MV-4-11 (cell line): ENCODE results near the gene FZD4.
A peak's percentile ranks its signal among the peaks of the same experiment; 100 is the strongest.
"Not testable (repeated sequence)": the region's sequence is repeated elsewhere in the genome, so short reads cannot be mapped to it uniquely, and the experiment has no call there.

Experiments
- DNase-seq: peaks from one replicate; lab custom pipeline; 2025; lab: John Stamatoyannopoulos, UW

The FZD4 gene

GRCh38 chr11:86938203-86938899, 16.8 kb downstream of the FZD4 start:
- no peak for DNase-seq

GRCh38 chr11:86937193-86937806, 17.9 kb downstream of the FZD4 start:
- DNase-seq: not testable (repeated sequence)

GRCh38 chr11:86934926-86935579, 20.1 kb downstream of the FZD4 start:
- DNase-seq: no peak

- DNase-seq: no peak
These were observed 20.7 kb downstream of the FZD4 start for GRCh38 chr11:86934582-86934900.

- DNase-seq: no peak
These were observed 21.2 kb downstream of the FZD4 start for GRCh38 chr11:86933891-86934581.

GRCh38 chr11:86932924-86933875, 22.0 kb downstream of the FZD4 start:
- DNase-seq: no peak

GRCh38 chr11:86932259-86932585, 23.0 kb downstream of the FZD4 start:
- DNase-seq: no peak

GRCh38 chr11:86931548-86932258, 23.5 kb downstream of the FZD4 start:
- DNase-seq: peak; percentile 28

GRCh38 chr11:86930957-86931547, 24.1 kb downstream of the FZD4 start:
- DNase-seq: no peak

GRCh38 chr11:86926975-86927374, 28.2 kb downstream of the FZD4 start:
- no peak for DNase-seq

- no peak for DNase-seq
These were observed 31.0 kb downstream of the FZD4 start for GRCh38 chr11:86923999-86924766.

GRCh38 chr11:86922225-86922624, 33.0 kb downstream of the FZD4 start:
- no peak for DNase-seq

GRCh38 chr11:86919557-86920210, 35.5 kb downstream of the FZD4 start:
- peak; percentile 30 for DNase-seq

GRCh38 chr11:86918973-86919372, 36.2 kb downstream of the FZD4 start:
- no peak for DNase-seq

GRCh38 chr11:86918496-86918895, 36.7 kb downstream of the FZD4 start:
- DNase-seq: no peak

GRCh38 chr11:86917589-86917988, 37.6 kb downstream of the FZD4 start:
- DNase-seq: no peak

GRCh38 chr11:86916330-86916729, 38.9 kb downstream of the FZD4 start:
- no peak for DNase-seq

- not testable (repeated sequence) for DNase-seq
These were observed 39.3 kb downstream of the FZD4 start for GRCh38 chr11:86915850-86916249.

- DNase-seq: no peak
These were observed 40.2 kb downstream of the FZD4 start for GRCh38 chr11:86914865-86915519.
